PC-9 (cell line): Measurements from ENCODE around the gene PHLDB2. TPM values are rescaled to one million over a fixed set of nuclear protein-coding genes. Genes with fewer than 3 reads are reported as not detected.

Experiments
- BruUV-seq: library from RNA; stranded (reverse); fragments of 400-500 nt; replicated peaks from 2 replicates; lab custom pipeline; 2021; lab: Mats Ljungman, UMichigan
- CTCF ChIA-PET: fragments of 300-600 bp; sonication (Branson Sonifier 250); formaldehyde crosslinking; loops from one replicate; lab custom pipeline; 2022; ENCODE audit warnings: antibody characterized with exemption; lab: Charles Lee
- POLR2A ChIA-PET: fragments of 300-600 bp; sonication (Branson Sonifier 250); formaldehyde crosslinking; loops from one replicate; lab custom pipeline; 2022; ENCODE audit warnings: antibody characterized with exemption; ENCODE audit not compliant: unreplicated experiment; lab: Charles Lee
- DNase-seq, 2 experiments: peaks; one replicate each; pipeline versions ENCODE4 v3.0.0 to v3.0.0-alpha.2; 2015 to 2022; ENCODE audit warnings: mixed read lengths in 1 of 2
- H2AFZ ChIP-seq: fragments of 200-600 bp; sonication (generic); 2 replicates; pipeline ENCODE4 v1.8.1; 2017; ENCODE audit warnings: antibody characterized with exemption
- H3F3A ChIP-seq: fragments of 200-600 bp; sonication (generic); 2 replicates; pipeline ENCODE4 v1.8.1; 2017; ENCODE audit warnings: antibody characterized with exemption, mild to moderate bottlenecking, low read depth; ENCODE audit not compliant: insufficient read depth
- H3K27ac ChIP-seq: fragments of 200-600 bp; sonication (generic); 2 replicates; pipeline ENCODE4 v1.6.1; 2016; ENCODE audit warnings: mixed run types
- H3K27me3 ChIP-seq: fragments of 200-600 bp; sonication (generic); 2 replicates; pipeline ENCODE4 v1.6.1; 2016; ENCODE audit warnings: low read depth, mixed run types; ENCODE audit not compliant: insufficient read depth
- H3K36me3 ChIP-seq: fragments of 200-600 bp; sonication (generic); 2 replicates; pipeline ENCODE4 v1.6.1; 2016; ENCODE audit warnings: low read depth, mixed run types
- H3K4me1 ChIP-seq: fragments of 200-600 bp; sonication (generic); replicated peaks from 2 replicates; pipeline ENCODE4 v1.6.1; 2016; ENCODE audit warnings: mixed run types; ENCODE audit not compliant: insufficient read depth
- H3K4me2 ChIP-seq: fragments of 200-600 bp; sonication (generic); 2 replicates; pipeline ENCODE4 v1.6.1; 2017; ENCODE audit warnings: mixed run types
- H3K4me3 ChIP-seq: fragments of 200-600 bp; sonication (generic); 2 replicates; pipeline ENCODE4 v1.6.1; 2016; ENCODE audit warnings: mixed run types
- H3K79me2 ChIP-seq: fragments of 200-600 bp; sonication (generic); 2 replicates; pipeline ENCODE4 v1.6.1; 2017; ENCODE audit warnings: low read depth, mixed run types
- H3K9me2 ChIP-seq: fragments of 200-600 bp; sonication (generic); 2 replicates; pipeline ENCODE4 v1.8.1; 2017; ENCODE audit warnings: mild to moderate bottlenecking; ENCODE audit not compliant: insufficient read depth
- H3K9me3 ChIP-seq: fragments of 200-600 bp; sonication (generic); 2 replicates; pipeline ENCODE4 v1.8.1; 2016; ENCODE audit warnings: low read depth; ENCODE audit not compliant: insufficient read depth
- H4K20me1 ChIP-seq: fragments of 200-600 bp; sonication (generic); 2 replicates; pipeline ENCODE4 v1.8.1; 2017; ENCODE audit not compliant: insufficient read depth
- EZH2 ChIP-seq: fragments of 200-600 bp; sonication (generic); IDR thresholded peaks from 2 replicates; pipeline ENCODE4 v1.8.0; 2017; ENCODE audit warnings: antibody characterized with exemption, low read depth
- intact Hi-C: fragments of 100-400 bp; cut with micrococcal nuclease; formaldehyde crosslinking; loops from one replicate; pipeline ENCODE4 v1.10.0; 2022; ENCODE audit not compliant: unreplicated experiment
- total RNA-seq: library from RNA; stranded (reverse); gene quantifications from 2 replicates; pipeline ENCODE4 v1.2.3, GENCODE V29; 2021
- TF ChIP-seq, protein P1 (sequence below): fragments of 200-600 bp; sonication (generic); conservative IDR thresholded peaks from 2 replicates; pipeline ENCODE4 v1.6.1; 2017; ENCODE audit warnings: mixed run types, antibody characterized with exemption, mild to moderate bottlenecking, moderate library complexity

The PHLDB2 gene
- total RNA-seq, 1 experiment from 2014 or later, result 42.7 TPM

DNA sequence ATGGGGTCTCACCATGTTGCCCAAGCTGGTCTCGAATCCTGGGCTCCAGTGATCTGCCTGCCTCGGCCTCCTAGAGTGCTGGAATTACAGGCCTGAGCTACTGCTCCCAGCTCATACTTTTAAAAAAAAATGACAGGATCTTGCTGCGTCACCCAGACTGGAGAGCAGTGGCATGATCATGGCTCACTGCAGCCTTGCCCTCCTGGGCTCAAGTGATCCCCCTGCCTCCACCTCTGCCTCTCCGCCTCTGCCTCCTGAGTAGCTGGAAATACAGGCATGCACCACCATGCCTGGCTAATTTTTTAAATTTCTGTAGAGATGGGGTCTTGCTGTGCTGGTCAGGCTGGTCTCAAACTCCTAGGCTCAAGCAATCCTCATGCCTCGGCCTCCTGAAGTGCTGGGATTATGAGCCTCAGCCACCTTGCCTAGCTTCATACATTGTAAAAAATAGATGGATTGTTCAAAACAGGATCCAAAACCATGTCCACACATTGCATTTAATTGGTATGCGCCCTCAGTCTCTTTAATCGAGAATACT, 8.9 kb downstream of the PHLDB2 start:
- peaks cover 42% of the 10 kb centered on the region for H3K4me1 ChIP-seq
- intact Hi-C loops, result no loop called here
- ChIA-PET POLR2A (interaction anchor here (0.6 kb wide), 1 partner anchor 9 kb away, joined by 3 read pairs; the partner anchor contains the start of gene PHLDB2), CTCF (interaction anchor here (1.3 kb wide), 1 partner anchor 37 kb away, joined by 5 read pairs; no protein-coding TSS in a partner anchor)
- H3K79me2 ChIP-seq, result peaks cover 100% of the 10 kb centered on the region
- H3F3A ChIP-seq, result peaks cover 33% of the 10 kb centered on the region
- H2AFZ ChIP-seq, result no peak overlapping the region
- TF ChIP-seq, protein P1, sequence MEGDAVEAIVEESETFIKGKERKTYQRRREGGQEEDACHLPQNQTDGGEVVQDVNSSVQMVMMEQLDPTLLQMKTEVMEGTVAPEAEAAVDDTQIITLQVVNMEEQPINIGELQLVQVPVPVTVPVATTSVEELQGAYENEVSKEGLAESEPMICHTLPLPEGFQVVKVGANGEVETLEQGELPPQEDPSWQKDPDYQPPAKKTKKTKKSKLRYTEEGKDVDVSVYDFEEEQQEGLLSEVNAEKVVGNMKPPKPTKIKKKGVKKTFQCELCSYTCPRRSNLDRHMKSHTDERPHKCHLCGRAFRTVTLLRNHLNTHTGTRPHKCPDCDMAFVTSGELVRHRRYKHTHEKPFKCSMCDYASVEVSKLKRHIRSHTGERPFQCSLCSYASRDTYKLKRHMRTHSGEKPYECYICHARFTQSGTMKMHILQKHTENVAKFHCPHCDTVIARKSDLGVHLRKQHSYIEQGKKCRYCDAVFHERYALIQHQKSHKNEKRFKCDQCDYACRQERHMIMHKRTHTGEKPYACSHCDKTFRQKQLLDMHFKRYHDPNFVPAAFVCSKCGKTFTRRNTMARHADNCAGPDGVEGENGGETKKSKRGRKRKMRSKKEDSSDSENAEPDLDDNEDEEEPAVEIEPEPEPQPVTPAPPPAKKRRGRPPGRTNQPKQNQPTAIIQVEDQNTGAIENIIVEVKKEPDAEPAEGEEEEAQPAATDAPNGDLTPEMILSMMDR, result no peak
- TF ChIP-seq EZH2, result no peak
- H3K4me2 ChIP-seq, result no peak overlapping the region
- no peak overlapping the region for H3K4me3 ChIP-seq
- no peak for DNase-seq
- no peaks in the 10 kb centered on the region for H3K27me3 ChIP-seq
- H3K9me2 ChIP-seq, result no peaks in the 10 kb centered on the region
- no TSS peak for BruUV-seq
- no peaks in the 10 kb centered on the region for H3K9me3 ChIP-seq
- H3K36me3 ChIP-seq, result peaks cover 20% of the 10 kb centered on the region
- H3K27ac ChIP-seq, result no peak overlapping the region
- H4K20me1 ChIP-seq, result no peaks in the 10 kb centered on the region

DNA sequence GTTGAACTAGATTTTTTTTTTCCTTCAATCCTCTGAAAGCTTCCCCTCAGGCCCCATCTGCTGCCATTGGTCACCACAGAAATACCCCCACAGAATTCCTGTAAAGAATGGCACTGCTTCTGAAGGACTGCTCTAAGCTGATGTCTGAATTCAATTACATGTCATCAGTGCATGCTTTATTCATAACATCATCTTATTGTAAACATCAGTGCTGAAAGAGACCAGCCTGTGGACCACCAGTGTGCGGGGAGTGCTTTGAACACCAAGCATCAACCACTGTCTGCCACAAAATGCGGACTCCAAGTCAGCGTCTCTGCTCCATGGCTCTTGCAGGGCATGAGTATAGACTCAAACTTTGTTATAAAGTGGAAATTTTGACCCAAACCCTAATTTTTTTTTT, 11.6 kb downstream of the PHLDB2 start:
- Histone ChIP-seq H3K9me3 (no peaks in the 10 kb centered on the region), H3K36me3 (peaks cover 18% of the 10 kb centered on the region), H3K4me3 (no peak overlapping the region), H3K4me1 (peaks cover 39% of the 10 kb centered on the region), H3K9me2 (no peaks in the 10 kb centered on the region), H3K27ac (peak overlapping the region; percentile 2; the same call in 1 of the 2 replicates), H3K4me2 (no peak overlapping the region), H3K27me3 (no peaks in the 10 kb centered on the region), H4K20me1 (no peaks in the 10 kb centered on the region), H3F3A (peaks cover 36% of the 10 kb centered on the region), H3K79me2 (peaks cover 98% of the 10 kb centered on the region), H2AFZ (no peak overlapping the region)
- no peak for TF ChIP-seq EZH2
- TF ChIP-seq, protein P1, result no peak
- CTCF ChIA-PET, result interaction anchor here (1.2 kb wide), 1 partner anchor 332 kb away, joined by 6 read pairs; no protein-coding TSS in a partner anchor
- intact Hi-C loops, result no loop called here
- BruUV-seq, result no TSS peak
- POLR2A ChIA-PET, result interaction anchor here (0.6 to 0.7 kb wide), 3 partner anchors 10 to 193 kb away, joined by 3 to 10 read pairs (median 3); no protein-coding TSS in a partner anchor
- no peak for DNase-seq

DNA sequence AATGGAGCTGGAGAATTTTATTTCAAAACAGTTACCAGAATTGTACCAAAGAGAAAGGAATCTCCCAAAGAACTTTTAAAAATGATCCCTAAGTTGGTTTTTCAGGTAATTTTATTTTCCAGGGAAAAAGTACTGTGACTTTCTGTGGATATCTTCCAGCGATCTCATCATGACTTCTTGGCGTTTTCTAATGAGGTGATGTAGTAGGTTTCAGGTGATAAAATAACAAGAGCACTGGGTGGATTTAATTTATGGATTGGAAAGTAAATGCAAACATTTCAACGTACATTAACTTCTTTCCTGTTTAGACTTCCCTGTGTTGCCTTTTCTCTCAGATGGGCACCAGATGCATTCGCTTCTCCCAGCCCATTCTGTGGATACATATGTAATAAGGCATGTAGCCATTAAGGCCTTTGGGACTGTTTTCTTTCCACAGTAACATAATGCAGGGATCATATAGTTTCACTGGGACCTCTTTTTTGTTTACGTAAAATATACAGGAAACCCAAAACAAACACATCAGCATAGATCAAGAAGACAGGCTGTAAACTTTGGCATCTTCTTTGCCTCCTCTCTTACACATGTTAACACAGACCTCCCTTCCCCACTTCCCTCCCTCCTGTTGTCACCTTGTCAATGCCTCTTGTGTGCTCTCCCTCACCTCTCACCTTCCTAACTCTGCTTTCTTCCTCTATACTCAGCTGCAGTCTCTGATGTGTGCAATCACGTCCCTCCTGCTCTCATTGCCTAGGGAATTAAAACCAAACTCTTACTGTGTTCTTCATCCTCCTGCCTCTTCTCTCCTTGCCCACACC, 13.0 kb downstream of the PHLDB2 start:
- Histone ChIP-seq H3K4me2 (no peak overlapping the region), H3K4me3 (no peak overlapping the region), H3K9me2 (no peaks in the 10 kb centered on the region), H3K36me3 (peaks cover 22% of the 10 kb centered on the region), H2AFZ (no peak overlapping the region), H3K27me3 (no peaks in the 10 kb centered on the region), H4K20me1 (no peaks in the 10 kb centered on the region), H3K27ac (peak overlapping the region; percentile 46; the same call in 1 of the 2 replicates), H3K79me2 (peaks cover 98% of the 10 kb centered on the region), H3F3A (peaks cover 41% of the 10 kb centered on the region; the same call in 1 of the 2 replicates), H3K4me1 (peaks cover 37% of the 10 kb centered on the region), H3K9me3 (0 out of 2 replicates have a peak, but pooled peaks cover 3% of the 10 kb centered on the region)
- TF ChIP-seq, protein P1, result no peak
- no peak for TF ChIP-seq EZH2
- ChIA-PET POLR2A (no interaction called here), CTCF (no interaction called here)
- intact Hi-C loops, result no loop called here
- BruUV-seq, result no TSS peak
- DNase-seq, result no peak
